IPS-NIHi7 (cell line): ENCODE measurements around the gene DHRS1.

Source experiments
- DNase-seq: peaks from one replicate; pipeline ENCODE4 v3.0.0; 2012; ENCODE audit warnings: mixed read lengths; ENCODE audit errors: extremely low spot score

Gene DHRS1

DNA sequence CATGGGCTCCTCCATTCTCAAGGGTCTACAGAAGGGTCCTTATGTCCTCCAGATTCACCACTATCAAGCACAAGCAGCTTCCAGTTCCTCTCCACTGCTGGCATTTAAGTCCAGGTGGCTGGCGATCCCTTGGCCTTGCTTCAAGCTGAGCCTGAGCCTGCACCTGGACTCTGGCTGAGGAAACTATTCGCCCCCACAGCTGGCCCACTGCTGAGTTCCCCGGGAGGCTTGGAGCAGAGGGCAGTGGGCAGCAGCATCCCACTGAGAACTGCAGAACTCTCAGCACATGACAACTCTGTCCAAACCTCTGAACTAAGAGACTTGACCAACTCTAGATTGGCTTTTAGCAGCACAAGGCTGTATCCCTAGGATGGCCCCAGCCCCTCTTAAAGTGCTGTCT is 16.8 kb downstream of the DHRS1 start:
- DNase-seq, result no peak

DNA sequence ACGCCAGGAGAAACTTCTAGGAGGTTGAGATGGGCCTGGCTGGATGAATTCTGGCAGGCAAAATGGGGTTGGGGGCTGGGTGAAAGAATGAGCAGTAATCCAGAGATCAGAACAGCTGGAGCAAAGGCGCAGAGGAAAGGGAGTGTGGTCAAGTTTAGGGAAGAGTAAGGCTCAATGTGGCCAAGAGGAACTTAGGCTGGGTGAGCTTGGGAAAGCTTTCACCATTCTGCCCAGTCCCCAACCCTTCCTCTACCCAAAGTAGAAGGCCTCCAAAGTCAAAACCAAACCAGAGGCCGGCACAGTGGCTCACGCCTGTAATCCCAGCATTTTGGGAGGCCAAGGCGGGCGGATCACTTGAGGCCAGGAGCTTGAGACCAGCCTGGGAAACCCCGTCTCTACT is 17.9 kb downstream of the DHRS1 start:
- no peak for DNase-seq

DNA sequence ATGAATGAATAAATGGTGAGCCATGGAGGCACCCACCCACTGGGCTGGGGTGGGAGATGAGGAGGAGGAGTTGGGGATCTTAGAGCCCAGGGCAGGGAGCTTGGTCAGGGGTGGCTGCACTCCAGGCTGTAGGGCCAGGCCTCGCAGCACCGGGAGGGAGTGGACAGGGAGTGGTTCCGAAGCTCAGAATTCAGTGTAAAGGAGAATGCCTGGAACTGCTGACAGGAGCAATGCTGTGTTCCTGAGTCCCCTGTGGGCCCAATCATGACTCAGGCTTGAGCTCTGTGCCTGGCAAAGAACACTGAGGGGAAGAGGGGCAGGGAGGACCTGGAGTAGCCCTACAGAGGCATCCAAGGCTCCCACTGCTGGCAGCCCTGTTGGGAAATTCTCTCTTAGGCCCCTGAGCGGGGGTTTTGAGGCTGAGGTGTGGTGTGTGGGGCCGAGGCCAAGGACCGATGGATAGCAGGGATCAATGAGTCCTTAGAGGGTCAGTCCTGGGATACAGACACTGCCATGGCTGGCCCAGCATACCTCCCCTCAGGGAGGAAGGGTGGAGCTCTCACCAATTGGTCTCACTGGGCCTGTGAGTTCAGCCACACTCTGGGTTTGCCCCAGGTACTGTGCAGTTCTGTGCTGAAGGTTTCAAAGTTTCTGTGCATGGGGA is 18.7 kb downstream of the DHRS1 start:
- DNase-seq, result no peak

DNA sequence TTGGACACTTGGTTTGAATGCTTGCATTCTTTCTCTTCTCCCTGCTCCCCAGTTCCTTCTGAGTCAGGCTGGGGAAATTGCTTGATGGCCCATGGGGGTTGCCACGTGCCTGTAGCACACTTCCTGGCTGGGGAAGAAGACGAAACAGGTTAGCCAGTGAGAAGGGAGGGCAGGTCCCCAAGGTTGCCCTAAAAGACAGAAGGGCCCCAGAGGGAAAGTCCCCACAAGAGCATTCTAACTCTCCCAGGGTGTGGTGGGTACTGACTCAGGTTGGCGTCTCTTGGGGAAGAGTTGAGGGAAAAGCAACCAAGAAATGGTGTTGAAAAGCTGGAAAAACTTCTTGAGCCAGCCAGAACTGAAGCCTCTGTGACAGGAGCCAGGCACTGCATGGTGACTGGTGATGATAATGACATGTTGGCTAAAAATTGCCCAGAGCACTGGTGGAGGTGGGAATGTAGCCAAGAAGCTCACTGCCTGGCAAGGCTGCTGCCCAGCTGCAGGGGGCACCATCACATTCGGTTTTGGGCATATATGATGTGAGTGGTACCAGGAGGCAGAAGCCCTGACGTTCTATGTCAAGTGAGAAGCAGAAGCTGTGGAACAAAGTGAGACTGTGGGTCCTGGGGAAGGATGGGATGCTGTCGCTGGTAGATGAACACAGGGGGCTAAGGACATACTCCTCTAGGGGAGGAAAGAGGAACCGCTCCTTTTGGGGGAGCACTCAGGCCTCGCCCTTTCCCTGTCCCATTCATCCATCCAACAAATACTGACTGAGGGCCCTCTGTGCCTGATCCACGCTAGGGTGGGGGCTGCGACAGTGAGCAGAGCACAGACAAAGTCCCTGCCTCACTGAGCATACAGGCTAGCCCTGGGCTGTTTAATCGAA is 20.0 kb downstream of the DHRS1 start:
- DNase-seq, result no peak

DNA sequence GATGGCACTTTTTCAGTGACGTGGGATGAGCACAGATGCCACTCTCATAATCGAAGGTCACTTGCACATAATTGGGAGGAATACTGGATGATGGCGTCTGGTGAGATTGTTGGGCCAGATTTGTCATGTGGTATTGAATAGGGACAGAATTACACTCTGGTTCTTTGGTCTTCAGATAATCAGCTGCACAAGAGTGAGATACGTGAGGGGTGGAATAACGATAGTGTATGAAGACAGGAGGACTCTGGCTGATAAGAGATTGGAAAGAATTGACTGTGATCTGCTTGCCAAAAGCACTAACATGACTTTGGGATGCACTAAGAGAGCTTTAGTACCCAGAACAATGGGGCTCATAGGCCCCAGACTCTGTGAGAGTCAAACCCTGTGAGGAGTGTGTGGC is 21.2 kb downstream of the DHRS1 start:
- no peak for DNase-seq

DNA sequence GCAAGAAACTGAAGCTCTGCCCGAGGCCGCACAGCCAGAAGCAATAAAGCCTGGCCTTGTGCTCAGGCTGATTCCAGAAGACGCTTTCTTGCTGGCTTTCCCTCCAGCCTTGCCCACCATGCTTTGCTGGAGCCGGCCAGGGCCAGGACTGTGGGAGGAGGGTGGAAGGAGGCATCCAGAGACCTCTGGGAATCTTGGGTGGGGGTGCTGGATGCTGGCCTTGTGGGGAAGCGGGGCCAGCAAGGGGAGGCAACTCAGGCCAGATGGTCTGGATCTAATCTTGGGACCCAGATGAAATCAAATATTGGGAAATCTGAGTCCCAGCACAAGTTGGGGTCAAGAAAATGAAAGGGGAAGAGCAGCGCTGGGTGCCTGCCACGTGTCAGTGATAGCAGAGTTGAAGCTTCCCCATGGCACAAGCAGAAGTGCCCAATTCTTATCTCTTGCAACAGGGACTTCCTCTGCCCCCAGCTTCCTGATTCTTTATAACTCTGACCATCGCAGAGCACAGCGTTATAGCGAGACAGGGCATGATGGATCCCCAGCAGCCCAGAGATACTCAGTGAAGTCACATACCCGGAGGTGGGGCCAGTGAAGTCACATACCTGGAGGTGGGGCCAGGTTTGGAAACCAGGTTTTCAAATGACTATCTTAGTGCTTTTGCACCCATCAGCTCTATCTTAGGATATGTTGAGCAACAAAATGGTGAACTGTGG is 21.8 kb downstream of the DHRS1 start:
- no peak for DNase-seq

DNA sequence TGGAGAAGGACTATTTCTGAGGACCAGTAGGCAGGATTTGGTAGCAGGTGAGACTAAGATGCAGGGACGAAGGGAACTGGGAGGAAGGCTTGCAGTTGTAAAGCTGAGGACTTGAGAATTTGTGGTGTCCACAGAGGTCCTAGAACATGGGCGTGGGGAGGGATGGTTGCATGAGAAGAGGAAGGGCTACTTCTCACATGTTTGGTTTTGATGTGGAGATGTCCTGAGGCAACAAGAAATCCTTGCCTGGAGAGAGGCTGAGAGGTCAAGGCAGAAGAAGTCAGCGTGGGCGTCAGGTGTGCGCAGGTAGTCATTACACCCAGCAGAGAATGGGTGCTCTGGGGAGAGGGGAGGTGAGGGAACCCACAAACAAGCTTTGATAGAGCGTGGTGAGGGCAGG is 22.5 kb downstream of the DHRS1 start:
- DNase-seq, result no peak

DNA sequence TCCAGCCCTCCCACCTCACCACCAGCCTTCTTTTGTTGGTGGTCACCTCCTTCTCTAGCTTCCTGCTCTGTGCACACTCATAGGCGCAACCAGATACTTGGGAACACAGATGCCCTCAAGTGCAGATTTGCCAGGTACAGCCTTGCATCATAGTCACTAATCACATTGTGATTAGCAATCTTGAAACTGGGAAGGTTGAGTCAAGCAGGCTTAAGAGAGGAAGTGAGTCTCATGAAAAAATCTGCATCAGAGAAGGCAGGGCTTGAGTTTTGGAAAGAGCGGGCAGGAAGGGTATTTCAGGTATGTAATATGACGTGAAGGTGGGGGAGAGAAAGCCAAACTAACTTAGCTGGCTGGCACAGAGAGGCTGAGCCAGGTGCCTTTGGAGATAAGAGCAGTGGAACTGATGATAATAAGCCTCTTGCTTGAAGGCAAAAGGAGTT is 25.5 kb downstream of the DHRS1 start:
- no peak for DNase-seq

DNA sequence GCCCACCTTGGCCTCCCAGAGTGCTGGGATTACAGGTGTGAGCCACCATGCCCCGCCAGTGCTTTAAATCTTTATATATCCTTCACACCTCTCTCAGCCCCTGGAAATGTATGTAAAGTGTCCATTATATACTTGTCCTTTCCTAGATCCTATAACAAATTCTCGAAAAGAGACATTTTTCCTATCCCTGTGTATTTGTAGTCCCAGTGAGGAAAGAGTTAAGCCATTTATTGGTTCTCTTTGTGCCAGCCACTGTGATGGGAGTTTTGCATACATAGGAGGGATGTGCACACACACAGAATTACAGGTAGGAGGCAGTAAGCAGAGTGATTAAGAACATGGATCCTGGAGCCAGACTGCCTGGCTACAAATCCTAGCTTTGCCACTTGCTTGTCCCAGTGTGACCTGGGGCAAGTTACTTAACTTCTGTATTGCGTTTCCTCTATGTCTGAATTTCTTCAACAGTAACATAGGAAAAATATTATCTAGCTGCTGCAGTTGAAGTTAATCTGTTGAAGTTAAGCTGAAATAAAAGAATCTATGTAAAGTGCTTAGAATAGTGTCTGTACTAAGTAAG is 26.1 kb downstream of the DHRS1 start:
- no peak for DNase-seq

DNA sequence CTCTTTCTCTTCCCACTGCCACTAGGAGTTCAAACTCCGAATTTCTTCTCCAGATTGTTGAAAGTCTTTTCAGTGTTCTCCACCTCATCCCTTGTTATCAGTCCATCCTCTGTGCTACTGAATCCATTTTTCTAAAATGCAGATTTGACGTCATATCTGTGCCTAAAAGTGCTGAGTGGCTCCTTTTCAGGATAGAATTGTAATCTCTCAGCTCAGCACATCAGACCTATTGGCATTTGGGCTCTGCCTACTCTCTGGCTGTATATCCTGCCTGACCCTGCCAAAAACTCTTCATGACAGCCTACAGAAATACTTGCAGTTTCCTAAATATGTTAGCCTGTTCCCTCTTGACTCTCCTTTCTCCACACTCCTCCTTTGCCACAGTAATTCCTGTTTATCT is 27.1 kb downstream of the DHRS1 start:
- no peak for DNase-seq

DNA sequence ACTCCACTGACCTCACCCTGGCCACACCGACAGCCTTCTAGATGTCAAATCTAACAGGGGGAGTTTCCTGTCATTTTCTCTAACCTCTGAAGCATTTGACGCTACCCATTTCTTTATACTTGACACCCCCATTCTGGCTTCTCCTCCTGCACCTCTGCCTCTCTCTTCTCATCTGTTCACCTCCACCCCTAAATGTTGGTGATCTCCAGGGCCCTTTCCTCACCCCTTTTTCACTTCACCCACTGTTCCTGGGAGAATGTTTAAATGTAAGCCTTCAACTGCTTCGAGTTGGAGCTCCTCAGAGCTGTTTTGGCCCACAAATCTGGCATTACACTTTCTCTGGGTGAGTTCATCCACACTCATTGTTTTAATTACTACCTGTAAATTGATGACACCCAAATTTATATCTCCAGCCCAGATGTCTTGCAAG is 27.7 kb downstream of the DHRS1 start:
- DNase-seq, result no peak

DNA sequence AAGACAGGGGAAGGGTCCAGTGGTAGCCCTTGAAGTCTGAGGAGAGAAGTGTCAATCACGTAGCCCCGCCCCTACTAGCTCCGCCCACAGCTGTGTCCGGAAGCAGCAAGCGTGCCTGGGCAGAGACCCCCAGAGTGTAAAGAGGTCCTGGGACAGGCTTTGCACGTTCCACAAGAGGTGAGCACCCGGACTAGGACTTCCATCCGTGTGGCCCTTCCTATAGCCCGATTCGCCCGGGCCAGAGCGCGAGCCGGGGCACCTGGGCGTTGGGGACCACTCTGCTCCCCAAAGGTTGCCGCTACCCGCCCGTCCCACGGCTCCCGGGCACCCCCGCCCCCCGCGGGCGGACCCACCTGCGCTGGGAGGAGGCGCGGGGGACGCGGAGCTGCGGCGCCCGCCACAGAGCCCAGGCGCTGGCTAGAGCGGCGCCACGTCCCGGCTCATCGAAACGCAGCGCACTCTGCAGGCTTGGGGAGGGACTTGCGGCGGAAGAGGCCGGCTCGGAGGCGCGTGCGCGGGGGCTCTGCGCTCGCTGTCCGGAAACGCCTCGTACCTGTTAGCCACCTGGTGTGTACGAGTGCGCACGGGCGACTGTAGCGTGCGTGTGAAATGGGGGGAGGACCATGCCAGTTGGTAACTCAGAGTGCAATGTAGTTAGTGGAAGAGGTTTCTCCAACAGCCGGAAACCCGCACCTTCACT is 28.3 kb downstream of the DHRS1 start, which contains the start of gene RABGGTA:
TSS of gene RABGGTA (minus strand) at position 464 of the 700 bp plus-strand sequence. CDS start 482 bp downstream, outside the sequence.
- peak; percentile 99 for DNase-seq

DNA sequence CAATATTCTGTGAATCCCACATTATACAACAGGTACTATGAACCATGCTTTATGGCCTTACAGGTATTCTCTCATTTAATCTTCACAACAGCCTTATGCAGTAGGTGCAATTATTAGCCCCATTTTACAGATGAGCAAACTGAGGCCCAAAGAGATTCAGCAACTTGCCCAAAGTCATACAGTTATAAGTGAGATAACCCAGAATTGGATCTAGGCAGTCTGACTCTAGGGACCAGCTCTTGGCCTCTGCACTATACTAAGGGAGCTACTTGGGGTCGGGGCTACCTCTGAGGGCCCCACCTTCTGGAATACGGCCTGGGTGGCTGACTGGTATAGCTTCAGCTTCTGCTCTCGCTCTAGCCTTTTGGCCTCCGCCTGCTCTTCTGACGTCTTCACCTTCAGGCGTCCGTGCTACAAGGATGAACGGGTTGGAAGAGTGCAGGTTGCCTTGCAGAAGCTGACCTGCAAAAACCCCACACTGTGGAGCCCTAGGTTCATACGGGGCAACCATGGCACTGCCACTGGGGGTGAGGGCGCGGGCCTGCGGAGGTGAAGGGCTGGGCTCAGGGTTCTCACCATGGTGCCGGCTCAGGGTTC is 28.9 kb downstream of the DHRS1 start:
- no peak for DNase-seq

DNA sequence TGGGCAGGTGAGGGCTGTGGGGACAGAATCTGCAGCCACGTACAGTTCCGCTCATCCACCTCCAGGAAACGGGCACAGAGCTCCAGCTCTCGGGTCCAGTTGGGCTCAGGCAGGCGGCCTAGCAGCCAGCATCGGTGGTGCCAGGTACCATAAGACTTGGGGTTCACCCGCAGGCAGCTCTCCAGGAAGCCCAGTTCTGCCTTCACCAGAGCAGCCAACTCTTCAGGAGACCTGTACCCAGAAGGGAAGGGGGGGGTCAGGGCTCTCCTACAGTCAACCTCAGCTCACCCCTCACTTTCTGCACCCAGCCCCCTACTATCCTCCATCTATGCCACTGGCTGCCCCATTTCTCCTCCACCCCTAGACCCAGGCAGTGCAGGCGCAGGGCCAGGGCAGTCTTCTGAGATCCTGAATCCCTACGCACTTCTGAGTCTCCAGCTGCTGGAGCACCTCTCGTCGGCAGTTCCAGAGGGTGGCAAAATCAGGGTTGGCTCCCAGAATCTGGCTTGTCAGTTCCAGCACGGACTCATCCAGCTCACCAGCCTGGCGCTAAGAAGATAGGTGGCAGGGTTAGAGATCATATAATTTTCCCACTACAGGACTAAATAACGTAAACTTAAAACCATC is 29.6 kb downstream of the DHRS1 start:
- no peak for DNase-seq

DNA sequence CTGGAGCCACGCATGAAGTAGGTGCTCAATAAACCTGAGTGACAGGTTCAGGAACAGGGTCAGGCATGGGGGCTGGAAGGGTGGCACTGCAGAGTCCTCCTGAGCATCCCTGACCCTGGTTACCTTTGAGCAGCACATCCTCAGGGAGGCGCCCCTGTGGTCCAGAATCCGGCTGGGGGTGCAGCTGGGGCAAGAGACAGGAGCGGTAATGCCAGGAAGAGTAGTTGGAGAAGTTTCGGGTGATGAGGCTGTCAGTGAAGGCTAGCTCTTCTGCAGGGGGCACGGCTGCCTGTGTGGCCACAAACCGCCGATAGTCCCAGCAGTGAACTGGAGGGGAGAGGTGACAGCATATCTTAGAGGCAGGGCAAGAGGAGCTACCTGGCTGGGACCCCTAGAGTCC is 30.2 kb downstream of the DHRS1 start:
- DNase-seq, result no peak

DNA sequence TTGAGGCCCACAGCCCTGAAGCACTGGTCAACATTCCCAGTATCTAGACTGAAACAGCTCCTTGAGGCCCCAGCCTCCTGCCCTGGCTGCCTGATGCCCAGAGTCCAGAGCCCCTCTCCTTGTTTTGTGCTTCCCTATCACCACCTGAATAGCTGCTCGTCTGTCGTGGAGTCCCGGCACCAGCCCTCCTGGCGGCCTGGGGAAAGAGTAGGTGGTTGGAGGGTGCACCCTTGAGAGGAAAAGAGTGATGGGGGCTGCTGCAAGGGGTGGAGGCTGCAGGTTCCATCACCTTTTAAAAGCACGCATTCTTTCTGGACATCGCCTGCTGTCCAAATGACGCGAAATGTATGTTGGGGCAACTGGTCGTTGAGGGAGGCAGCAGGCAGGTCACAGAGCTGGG is 31.4 kb downstream of the DHRS1 start:
- DNase-seq, result no peak

DNA sequence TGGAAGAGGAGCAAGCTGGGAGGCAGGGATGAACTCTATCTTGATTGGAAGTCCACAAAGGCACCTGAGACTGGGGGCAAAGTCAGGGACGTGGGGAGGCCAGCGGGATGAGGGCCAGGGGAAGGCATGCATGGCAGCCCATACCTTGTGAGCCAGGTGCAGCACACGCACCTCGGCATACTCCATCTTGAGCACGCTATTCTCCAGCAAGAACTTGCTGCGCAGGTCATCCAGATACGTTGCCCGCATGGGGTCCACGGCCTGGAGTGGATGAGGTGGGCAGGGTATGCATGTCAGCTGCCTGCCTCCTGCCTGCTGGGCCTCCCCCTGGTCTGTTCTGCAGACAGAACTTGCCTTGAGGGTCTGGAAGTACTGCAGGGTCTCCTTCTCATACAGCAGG is 32.1 kb downstream of the DHRS1 start:
- no peak for DNase-seq

DNA sequence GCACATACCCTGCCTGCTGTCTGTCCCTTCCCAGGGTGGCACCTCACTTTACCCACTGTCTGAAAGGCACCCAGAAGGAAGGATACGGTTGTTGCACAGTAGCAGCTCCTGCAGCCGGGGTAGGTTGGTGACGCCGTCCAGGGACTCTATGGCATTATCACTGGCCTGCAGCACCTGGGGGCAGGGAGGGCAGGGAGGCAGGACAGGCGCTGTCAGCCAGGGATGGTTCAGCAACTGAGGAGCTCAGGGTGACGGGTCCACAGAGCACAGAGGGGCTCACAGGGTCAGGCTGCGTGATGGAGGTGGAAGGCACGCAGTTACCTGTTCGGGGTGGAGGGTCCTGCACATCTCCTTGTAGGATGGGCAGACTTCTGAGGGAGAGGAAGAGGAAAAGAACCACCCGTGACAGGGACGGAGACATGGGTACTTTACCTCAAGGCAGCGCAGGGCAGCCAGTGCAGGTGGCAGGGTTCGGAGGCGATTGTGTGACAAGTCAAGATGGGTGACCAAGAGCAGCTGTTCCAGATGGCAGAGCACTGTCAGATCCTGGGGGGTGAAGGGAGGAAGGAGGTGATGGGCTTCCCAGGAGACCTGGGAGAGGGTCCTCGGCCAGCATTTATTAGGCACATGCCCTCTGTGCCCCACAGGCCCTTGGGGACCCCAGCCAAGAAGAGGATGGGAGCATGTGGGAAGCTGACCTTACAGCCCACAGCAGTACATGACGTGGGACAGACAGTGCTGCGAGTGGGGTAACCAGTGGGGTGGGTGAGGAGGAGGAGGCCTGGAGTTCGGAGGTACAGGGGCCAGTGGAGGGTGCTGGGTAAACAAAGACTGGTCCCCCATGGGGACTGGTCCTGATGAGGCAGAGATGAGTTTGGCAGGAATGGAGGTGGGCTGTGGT is 33.0 kb downstream of the DHRS1 start:
- no peak for DNase-seq

DNA sequence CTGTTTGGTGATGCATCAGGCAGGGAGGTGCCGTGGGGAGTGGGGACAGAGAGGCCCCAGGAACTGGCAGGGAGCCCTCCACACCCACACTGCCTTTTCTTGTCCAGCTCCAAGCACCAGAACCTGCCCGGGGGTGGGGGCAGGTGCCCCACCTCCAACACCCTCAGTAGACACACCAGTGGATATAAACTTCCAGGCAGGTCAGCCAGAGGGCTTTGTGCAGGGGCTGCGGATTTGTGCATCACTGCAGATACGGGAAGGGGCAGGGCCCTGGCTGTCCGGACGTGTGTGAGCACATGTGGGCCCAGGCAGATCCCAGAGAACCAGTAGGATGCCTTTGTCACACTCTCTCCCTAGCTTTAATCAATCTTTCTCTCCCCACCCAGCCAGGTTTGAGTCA is 35.3 kb downstream of the DHRS1 start:
- no peak for DNase-seq

DNA sequence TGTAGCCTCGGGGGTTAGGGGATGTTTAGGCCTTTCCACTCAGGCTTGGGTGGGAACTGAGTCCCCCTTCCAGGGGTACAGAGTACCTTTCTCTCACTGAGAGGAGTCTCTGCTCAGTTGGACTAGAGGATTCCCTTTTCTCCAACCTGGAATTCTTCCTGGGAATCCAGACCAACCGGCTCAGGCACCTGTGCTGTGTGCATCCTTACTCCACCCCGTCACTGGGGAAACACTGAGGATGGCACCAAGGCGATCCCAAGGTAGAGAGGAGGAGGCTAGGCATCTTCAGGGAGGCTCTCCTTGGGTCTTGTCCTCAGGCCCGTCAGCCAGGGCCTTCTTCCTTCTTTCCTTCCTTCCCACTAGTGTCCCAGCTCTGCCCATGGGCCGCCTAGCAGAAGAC is 35.7 kb downstream of the DHRS1 start:
- no peak for DNase-seq
